ENCODE results near the gene ZNF687. TPM values are rescaled to one million over a fixed set of nuclear protein-coding genes. Genes with fewer than 3 reads are reported as not detected.

ZNF687 gene
- total RNA-seq, 2 donors from 2014 or later: 27.5 to 28.4 TPM

DNA sequence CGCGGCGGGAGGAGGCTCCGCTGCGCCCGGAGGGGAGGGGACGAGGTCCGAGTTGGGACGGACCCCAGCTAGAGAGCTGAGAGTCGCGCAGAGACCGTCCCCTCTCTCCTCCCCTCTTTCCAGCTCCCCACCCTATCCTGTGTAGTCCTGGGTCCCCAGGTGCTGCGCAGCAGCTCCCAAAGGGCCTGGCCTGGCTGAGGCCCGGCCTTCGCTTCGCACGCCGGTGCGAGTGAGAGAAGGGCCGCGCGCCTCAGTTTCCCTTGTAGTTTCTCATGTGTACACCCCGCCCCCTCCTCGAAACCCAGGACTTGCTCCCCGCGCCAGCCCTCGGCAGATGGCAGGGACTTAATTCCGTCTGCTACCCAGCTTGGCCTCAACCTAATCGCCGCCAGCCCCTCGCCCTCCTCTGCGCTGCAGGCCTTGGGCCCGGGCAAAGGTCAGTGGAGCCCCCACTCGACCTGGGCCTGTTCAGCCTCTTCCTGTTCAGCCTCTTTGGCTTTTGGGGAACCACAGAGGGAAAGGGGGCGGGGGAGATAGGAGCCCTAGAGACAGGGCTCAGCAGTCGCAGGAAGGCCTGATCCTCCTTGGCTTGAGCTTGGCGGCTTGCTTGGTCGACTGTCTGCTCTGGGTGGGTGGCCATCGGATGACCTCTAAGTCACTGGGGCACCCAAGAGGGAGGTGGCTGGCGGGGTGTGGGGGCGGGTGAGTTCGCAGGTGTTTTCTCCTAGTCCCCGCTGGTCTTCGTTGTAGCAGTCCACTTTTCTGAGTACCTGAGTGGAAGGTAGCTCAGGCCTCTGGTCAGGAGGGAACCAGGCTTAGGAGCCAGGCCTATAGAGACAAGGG, 1.0 kb downstream of the ZNF687 start:
- Histone ChIP-seq H3K36me3 (peaks cover 14% of the 10 kb centered on the region), H3K4me3 (peak overlapping the region; percentile 92), H3K27me3 (no peaks in the 10 kb centered on the region), H3K9ac (ENCODE audit: low read depth in 2 of 2, low read length in 2 of 2) (peak overlapping the region; percentile 82 to 96), H3K27ac (peak overlapping the region; percentile 91), H3K9me3 (no peaks in the 10 kb centered on the region), H3K4me1 (peaks cover 4% of the 10 kb centered on the region)
- intact Hi-C loops (cut with DNase I): no loop called here
- TF ChIP-seq, protein P1, sequence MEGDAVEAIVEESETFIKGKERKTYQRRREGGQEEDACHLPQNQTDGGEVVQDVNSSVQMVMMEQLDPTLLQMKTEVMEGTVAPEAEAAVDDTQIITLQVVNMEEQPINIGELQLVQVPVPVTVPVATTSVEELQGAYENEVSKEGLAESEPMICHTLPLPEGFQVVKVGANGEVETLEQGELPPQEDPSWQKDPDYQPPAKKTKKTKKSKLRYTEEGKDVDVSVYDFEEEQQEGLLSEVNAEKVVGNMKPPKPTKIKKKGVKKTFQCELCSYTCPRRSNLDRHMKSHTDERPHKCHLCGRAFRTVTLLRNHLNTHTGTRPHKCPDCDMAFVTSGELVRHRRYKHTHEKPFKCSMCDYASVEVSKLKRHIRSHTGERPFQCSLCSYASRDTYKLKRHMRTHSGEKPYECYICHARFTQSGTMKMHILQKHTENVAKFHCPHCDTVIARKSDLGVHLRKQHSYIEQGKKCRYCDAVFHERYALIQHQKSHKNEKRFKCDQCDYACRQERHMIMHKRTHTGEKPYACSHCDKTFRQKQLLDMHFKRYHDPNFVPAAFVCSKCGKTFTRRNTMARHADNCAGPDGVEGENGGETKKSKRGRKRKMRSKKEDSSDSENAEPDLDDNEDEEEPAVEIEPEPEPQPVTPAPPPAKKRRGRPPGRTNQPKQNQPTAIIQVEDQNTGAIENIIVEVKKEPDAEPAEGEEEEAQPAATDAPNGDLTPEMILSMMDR (IDR thresholded peaks at IDR 0.05): no peak
- peak; percentile 42 for DNase-seq

DNA sequence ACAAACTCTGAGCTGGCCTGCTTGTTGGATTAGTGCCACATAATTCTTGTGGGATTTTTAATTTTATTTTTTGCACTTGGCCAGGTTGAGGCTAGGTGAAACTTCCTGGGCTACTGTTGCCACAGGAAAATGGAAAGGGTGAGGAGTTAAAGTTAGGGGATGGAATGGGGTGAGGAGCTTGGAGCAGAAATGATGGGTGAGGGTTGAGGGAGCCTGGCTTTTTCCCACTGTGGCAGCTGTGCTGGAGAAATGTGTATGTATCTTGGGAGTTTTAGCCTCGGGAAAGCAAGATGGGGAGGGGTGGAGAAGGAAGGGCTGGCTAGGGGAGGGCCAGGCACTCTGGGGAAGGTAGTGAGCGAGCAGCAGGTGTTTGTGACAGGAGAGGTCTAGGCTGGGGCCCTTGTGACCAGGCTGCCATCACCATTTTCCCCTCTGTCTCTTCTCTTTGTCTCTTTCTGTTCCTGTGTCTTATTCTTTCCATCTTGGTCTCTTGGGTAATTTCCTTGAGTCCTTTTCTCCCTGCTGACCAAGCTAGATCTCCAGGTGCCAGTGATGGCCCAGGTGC, 2.0 kb downstream of the ZNF687 start:
- intact Hi-C loops (cut with DNase I): no loop called here
- no peak overlapping the region for H3K4me3 ChIP-seq
- H3K27me3 ChIP-seq: no peaks in the 10 kb centered on the region
- H3K27ac ChIP-seq: no peak overlapping the region
- peaks cover 4% of the 10 kb centered on the region for H3K4me1 ChIP-seq
- H3K9ac ChIP-seq (ENCODE audit: low read depth in 2 of 2, low read length in 2 of 2): peak overlapping the region; percentile 24 to 82
- DNase-seq: no peak
- TF ChIP-seq, protein P1 (IDR thresholded peaks at IDR 0.05): no peak
- H3K9me3 ChIP-seq: no peaks in the 10 kb centered on the region
- H3K36me3 ChIP-seq: peaks cover 14% of the 10 kb centered on the region

DNA sequence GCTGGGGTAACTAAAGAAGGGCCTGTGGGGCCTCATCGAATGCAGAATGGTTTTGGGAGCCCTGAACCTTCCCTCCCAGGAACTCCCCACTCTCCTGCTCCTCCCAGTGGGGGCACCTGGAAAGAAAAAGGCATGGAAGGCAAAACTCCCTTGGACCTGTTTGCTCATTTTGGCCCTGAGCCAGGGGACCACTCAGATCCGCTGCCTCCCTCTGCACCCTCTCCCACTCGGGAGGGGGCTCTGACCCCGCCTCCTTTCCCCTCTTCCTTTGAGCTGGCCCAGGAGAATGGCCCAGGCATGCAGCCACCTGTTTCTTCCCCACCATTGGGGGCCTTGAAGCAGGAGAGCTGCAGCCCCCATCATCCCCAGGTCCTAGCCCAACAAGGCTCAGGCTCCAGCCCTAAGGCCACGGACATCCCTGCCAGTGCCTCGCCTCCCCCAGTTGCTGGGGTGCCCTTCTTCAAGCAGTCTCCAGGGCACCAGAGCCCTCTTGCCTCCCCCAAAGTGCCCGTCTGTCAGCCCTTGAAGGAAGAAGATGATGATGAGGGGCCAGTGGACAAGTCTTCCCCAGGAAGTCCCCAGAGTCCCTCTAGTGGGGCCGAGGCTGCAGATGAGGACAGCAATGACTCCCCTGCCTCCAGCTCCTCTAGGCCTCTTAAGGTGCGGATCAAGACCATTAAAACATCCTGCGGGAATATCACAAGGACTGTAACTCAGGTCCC, 4.7 kb downstream of the ZNF687 start:
- peaks cover 24% of the 10 kb centered on the region for H3K36me3 ChIP-seq

DNA sequence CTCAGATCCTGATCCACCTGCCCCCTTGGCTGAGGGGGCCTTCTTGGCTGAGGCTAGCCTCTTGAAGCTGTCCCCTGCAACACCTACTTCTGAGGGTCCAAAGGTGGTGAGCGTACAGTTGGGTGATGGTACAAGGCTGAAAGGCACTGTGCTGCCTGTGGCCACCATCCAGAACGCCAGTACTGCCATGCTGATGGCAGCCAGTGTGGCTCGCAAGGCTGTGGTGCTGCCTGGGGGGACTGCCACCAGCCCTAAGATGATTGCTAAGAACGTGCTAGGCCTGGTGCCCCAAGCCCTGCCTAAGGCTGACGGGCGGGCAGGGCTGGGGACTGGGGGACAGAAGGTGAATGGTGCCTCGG, 5.2 kb downstream of the ZNF687 start:
- H3K36me3 ChIP-seq: peaks cover 28% of the 10 kb centered on the region
- H3K9me3 ChIP-seq: no peaks in the 10 kb centered on the region
- intact Hi-C loops (cut with DNase I): no loop called here
- no peak overlapping the region for H3K27ac ChIP-seq
- DNase-seq: no peak
- peaks cover 4% of the 10 kb centered on the region for H3K4me1 ChIP-seq
- H3K27me3 ChIP-seq: no peaks in the 10 kb centered on the region
- no peak overlapping the region for H3K9ac ChIP-seq (ENCODE audit: low read depth in 2 of 2, low read length in 2 of 2)
- H3K4me3 ChIP-seq: no peak overlapping the region
- TF ChIP-seq, protein P1 (IDR thresholded peaks at IDR 0.05): no peak

More for the DNA sequence above, 4.7 kb downstream of the ZNF687 start:
- Histone ChIP-seq H3K27me3 (no peaks in the 10 kb centered on the region), H3K4me1 (peaks cover 4% of the 10 kb centered on the region), H3K27ac (no peak overlapping the region), H3K9me3 (no peaks in the 10 kb centered on the region), H3K4me3 (no peak overlapping the region), H3K9ac (ENCODE audit: low read depth in 2 of 2, low read length in 2 of 2) (no peak overlapping the region)
- intact Hi-C loops (cut with DNase I): no loop called here
- TF ChIP-seq, protein P1 (IDR thresholded peaks at IDR 0.05): no peak
- DNase-seq: no peak

DNA sequence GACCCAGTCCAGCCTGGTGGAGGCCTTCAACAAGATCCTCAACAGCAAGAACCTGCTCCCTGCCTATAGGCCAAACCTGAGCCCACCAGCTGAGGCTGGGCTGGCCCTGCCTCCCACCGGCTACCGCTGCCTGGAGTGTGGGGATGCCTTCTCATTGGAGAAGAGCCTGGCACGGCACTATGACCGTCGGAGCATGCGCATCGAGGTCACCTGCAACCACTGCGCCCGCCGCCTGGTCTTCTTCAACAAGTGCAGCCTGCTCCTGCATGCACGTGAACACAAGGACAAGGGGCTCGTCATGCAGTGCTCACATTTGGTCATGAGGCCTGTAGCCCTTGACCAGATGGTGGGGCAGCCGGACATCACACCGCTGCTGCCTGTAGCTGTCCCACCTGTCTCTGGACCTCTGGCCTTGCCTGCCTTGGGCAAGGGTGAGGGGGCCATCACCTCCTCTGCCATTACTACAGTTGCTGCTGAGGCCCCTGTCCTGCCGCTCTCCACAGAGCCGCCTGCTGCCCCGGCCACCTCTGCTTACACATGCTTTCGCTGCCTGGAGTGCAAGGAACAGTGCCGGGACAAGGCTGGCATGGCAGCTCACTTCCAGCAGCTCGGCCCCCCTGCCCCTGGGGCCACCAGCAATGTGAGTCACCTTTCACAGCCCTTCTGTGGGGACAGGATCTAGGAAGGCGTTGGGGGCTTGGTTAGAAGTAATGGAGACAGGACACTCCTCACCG, 5.8 kb downstream of the ZNF687 start:
- Histone ChIP-seq H3K9ac (ENCODE audit: low read depth in 2 of 2, low read length in 2 of 2) (no peak overlapping the region), H3K4me1 (peaks cover 4% of the 10 kb centered on the region), H3K36me3 (peaks cover 30% of the 10 kb centered on the region), H3K4me3 (no peak overlapping the region), H3K9me3 (no peaks in the 10 kb centered on the region), H3K27ac (no peak overlapping the region), H3K27me3 (no peaks in the 10 kb centered on the region)
- intact Hi-C loops (cut with DNase I): no loop called here
- DNase-seq: no peak
- TF ChIP-seq, protein P1 (IDR thresholded peaks at IDR 0.05): no peak

Data from colonic mucosa (tissue), 4 donors.